ENCODE results near the gene PRDM2.
A peak's percentile ranks its signal among the peaks of the same experiment; 100 is the strongest.
"Not testable (repeated sequence)": the region's sequence is repeated elsewhere in the genome, so short reads cannot be mapped to it uniquely, and the experiment has no call there.

PRDM2 gene

GRCh38 chr1:13715616-13716287, 15.8 kb downstream of the PRDM2 start:
- not testable (repeated sequence) for H2AK5ac ChIP-seq (ENCODE audit: low read length); H4K8ac ChIP-seq (ENCODE audit: low read depth, low read length); H3K4me1 ChIP-seq (ENCODE audit: control insufficient read depth in 1 of 2, insufficient read depth in 2 of 2, low read length in 2 of 2); H3K23ac ChIP-seq (ENCODE audit: low read length); H2BK12ac ChIP-seq (ENCODE audit: low read length); H3K36me3 ChIP-seq (ENCODE audit: control insufficient read depth in 1 of 2, insufficient read depth in 2 of 2, low read length in 2 of 2); H3K4ac ChIP-seq (ENCODE audit: low read depth, low read length); H2BK120ac ChIP-seq (ENCODE audit: insufficient read depth, low read length, poor library complexity); H3K79me2 ChIP-seq (ENCODE audit: control insufficient read depth, insufficient read depth, low read length, poor library complexity); H3K9me3 ChIP-seq (ENCODE audit: insufficient read depth, low read depth, low read length); H3K9ac ChIP-seq (ENCODE audit: low read length); H4K12ac ChIP-seq (ENCODE audit: low read depth, low read length); H3K4me3 ChIP-seq (ENCODE audit: low read depth, low read length); H3K79me1 ChIP-seq (ENCODE audit: low read length); H3K18ac ChIP-seq (ENCODE audit: low read length); H2BK5ac ChIP-seq (ENCODE audit: low read depth, low read length, poor library complexity); H3K14ac ChIP-seq (ENCODE audit: low read length); H3K4me2 ChIP-seq (ENCODE audit: low read length); H2AFZ ChIP-seq (ENCODE audit: insufficient read depth, low read length, poor library complexity); H4K91ac ChIP-seq (ENCODE audit: low read depth, low read length); H3K27me3 ChIP-seq (ENCODE audit: insufficient read depth, low read length); H3K27ac ChIP-seq (ENCODE audit: low read depth, low read length)
- 100% methylated on average over 1 of the region's 9 CpGs for WGBS (ENCODE audit: extremely low coverage, insufficient coverage, insufficient read length)
- DNase-seq, result peak; percentile 77 to 89

- Histone ChIP-seq H3K18ac (ENCODE audit: low read length) (no peak overlapping the region), H3K23ac (ENCODE audit: low read length) (no peak overlapping the region), H2AFZ (ENCODE audit: insufficient read depth, low read length, poor library complexity) (no peak overlapping the region), H3K27ac (ENCODE audit: low read depth, low read length) (no peak overlapping the region), H3K9me3 (ENCODE audit: insufficient read depth, low read depth, low read length) (no peaks in the 10 kb centered on the region), H3K4me1 (ENCODE audit: control insufficient read depth in 1 of 2, insufficient read depth in 2 of 2, low read length in 2 of 2) (peaks cover 0 to 8% of the 10 kb centered on the region in 2 experiments), H3K4me2 (ENCODE audit: low read length) (no peak overlapping the region), H4K91ac (ENCODE audit: low read depth, low read length) (no peak overlapping the region), H3K27me3 (ENCODE audit: insufficient read depth, low read length) (no peaks in the 10 kb centered on the region), H3K14ac (ENCODE audit: low read length) (no peak overlapping the region), H4K12ac (ENCODE audit: low read depth, low read length) (no peak overlapping the region), H2BK120ac (ENCODE audit: insufficient read depth, low read length, poor library complexity) (no peak overlapping the region), H2AK5ac (ENCODE audit: low read length) (no peak overlapping the region), H2BK12ac (ENCODE audit: low read length) (no peak overlapping the region), H3K79me1 (ENCODE audit: low read length) (peaks cover 1% of the 10 kb centered on the region), H3K4ac (ENCODE audit: low read depth, low read length) (no peak overlapping the region), H3K36me3 (ENCODE audit: control insufficient read depth in 1 of 2, insufficient read depth in 2 of 2, low read length in 2 of 2) (no peaks in the 10 kb centered on the region), H2BK5ac (ENCODE audit: low read depth, low read length, poor library complexity) (no peak overlapping the region), H3K9ac (ENCODE audit: low read length) (no peak overlapping the region), H4K8ac (ENCODE audit: low read depth, low read length) (no peak overlapping the region), H3K4me3 (ENCODE audit: low read depth, low read length) (no peak overlapping the region), H3K79me2 (ENCODE audit: control insufficient read depth, insufficient read depth, low read length, poor library complexity) (no peaks in the 10 kb centered on the region)
- no peak for DNase-seq
- no CpG with 5 or more reads among the region's 7 CpGs for WGBS (ENCODE audit: extremely low coverage, insufficient coverage, insufficient read length)
These were observed 22.9 kb downstream of the PRDM2 start for GRCh38 chr1:13722808-13723360.

- Histone ChIP-seq H3K79me2 (ENCODE audit: control insufficient read depth, insufficient read depth, low read length, poor library complexity) (no peaks in the 10 kb centered on the region), H3K9ac (ENCODE audit: low read length) (no peak overlapping the region), H3K4me3 (ENCODE audit: low read depth, low read length) (no peak overlapping the region), H3K27me3 (ENCODE audit: insufficient read depth, low read length) (no peaks in the 10 kb centered on the region), H3K27ac (ENCODE audit: low read depth, low read length) (no peak overlapping the region), H2BK5ac (ENCODE audit: low read depth, low read length, poor library complexity) (no peak overlapping the region), H2AK5ac (ENCODE audit: low read length) (no peak overlapping the region), H3K14ac (ENCODE audit: low read length) (no peak overlapping the region), H3K18ac (ENCODE audit: low read length) (no peak overlapping the region), H3K23ac (ENCODE audit: low read length) (no peak overlapping the region), H2AFZ (ENCODE audit: insufficient read depth, low read length, poor library complexity) (no peak overlapping the region), H3K4me2 (ENCODE audit: low read length) (no peak overlapping the region), H3K4ac (ENCODE audit: low read depth, low read length) (no peak overlapping the region), H2BK120ac (ENCODE audit: insufficient read depth, low read length, poor library complexity) (no peak overlapping the region), H4K91ac (ENCODE audit: low read depth, low read length) (no peak overlapping the region), H3K36me3 (ENCODE audit: control insufficient read depth in 1 of 2, insufficient read depth in 2 of 2, low read length in 2 of 2) (no peaks in the 10 kb centered on the region), H2BK12ac (ENCODE audit: low read length) (no peak overlapping the region), H3K79me1 (ENCODE audit: low read length) (peaks cover 1% of the 10 kb centered on the region), H3K9me3 (ENCODE audit: insufficient read depth, low read depth, low read length) (no peaks in the 10 kb centered on the region), H4K8ac (ENCODE audit: low read depth, low read length) (no peak overlapping the region), H4K12ac (ENCODE audit: low read depth, low read length) (no peak overlapping the region), H3K4me1 (ENCODE audit: control insufficient read depth in 1 of 2, insufficient read depth in 2 of 2, low read length in 2 of 2) (peaks cover 0 to 8% of the 10 kb centered on the region in 2 experiments)
- no CpG with 5 or more reads among the region's 4 CpGs for WGBS (ENCODE audit: extremely low coverage, insufficient coverage, insufficient read length)
- peak; percentile 86 to 93 for DNase-seq
These were observed 23.8 kb downstream of the PRDM2 start for GRCh38 chr1:13723810-13724209.

- Histone ChIP-seq H2BK12ac (ENCODE audit: low read length) (no peak overlapping the region), H2AK5ac (ENCODE audit: low read length) (no peak overlapping the region), H2BK120ac (ENCODE audit: insufficient read depth, low read length, poor library complexity) (no peak overlapping the region), H3K9me3 (ENCODE audit: insufficient read depth, low read depth, low read length) (no peaks in the 10 kb centered on the region), H4K8ac (ENCODE audit: low read depth, low read length) (no peak overlapping the region), H3K36me3 (ENCODE audit: control insufficient read depth in 1 of 2, insufficient read depth in 2 of 2, low read length in 2 of 2) (no peaks in the 10 kb centered on the region), H3K79me2 (ENCODE audit: control insufficient read depth, insufficient read depth, low read length, poor library complexity) (no peaks in the 10 kb centered on the region), H3K4ac (ENCODE audit: low read depth, low read length) (no peak overlapping the region), H3K4me1 (ENCODE audit: control insufficient read depth in 1 of 2, insufficient read depth in 2 of 2, low read length in 2 of 2) (peaks cover 0 to 8% of the 10 kb centered on the region in 2 experiments), H2BK5ac (ENCODE audit: low read depth, low read length, poor library complexity) (no peak overlapping the region), H3K18ac (ENCODE audit: low read length) (no peak overlapping the region), H3K4me2 (ENCODE audit: low read length) (no peak overlapping the region), H4K91ac (ENCODE audit: low read depth, low read length) (no peak overlapping the region), H4K12ac (ENCODE audit: low read depth, low read length) (no peak overlapping the region), H2AFZ (ENCODE audit: insufficient read depth, low read length, poor library complexity) (no peak overlapping the region), H3K27ac (ENCODE audit: low read depth, low read length) (no peak overlapping the region), H3K23ac (ENCODE audit: low read length) (no peak overlapping the region), H3K9ac (ENCODE audit: low read length) (no peak overlapping the region), H3K4me3 (ENCODE audit: low read depth, low read length) (no peak overlapping the region), H3K14ac (ENCODE audit: low read length) (no peak overlapping the region), H3K27me3 (ENCODE audit: insufficient read depth, low read length) (no peaks in the 10 kb centered on the region), H3K79me1 (ENCODE audit: low read length) (peaks cover 1% of the 10 kb centered on the region)
- no CpG with 5 or more reads among the region's 4 CpGs for WGBS (ENCODE audit: extremely low coverage, insufficient coverage, insufficient read length)
- peak; percentile 90 to 98 for DNase-seq
These were observed 25.8 kb downstream of the PRDM2 start for GRCh38 chr1:13725714-13726175.
